GM23338 (cell line): Measurements from ENCODE around the gene MYO18B. TPM values are rescaled to one million over a fixed set of nuclear protein-coding genes. Genes with fewer than 3 reads are reported as not detected.

Source experiments
- ATAC-seq: fragments of 200-7000 bp; cut with Tn5 transposase; 3 replicates; pipeline ENCODE4 v1.9.1; 2020
- DNase-seq: peaks from one replicate; pipeline ENCODE4 v3.0.0-alpha.2; 2015; ENCODE audit warnings: low spot score
- H2AFZ ChIP-seq: fragments of 200-600 bp; sonication (generic); 2 replicates; pipeline ENCODE4 v1.8.0; 2016; ENCODE audit warnings: antibody characterized with exemption, mild to moderate bottlenecking, moderate library complexity
- H3F3A ChIP-seq: fragments of 200-600 bp; sonication (generic); replicated peaks from 2 replicates; pipeline ENCODE4 v1.8.0; 2017; ENCODE audit warnings: antibody characterized with exemption, mixed run types, low read depth
- H3K27ac ChIP-seq: fragments of 200-600 bp; sonication (generic); 2 replicates; pipeline ENCODE4 v1.6.1; 2016; ENCODE audit warnings: low read depth
- H3K27me3 ChIP-seq: fragments of 200-600 bp; sonication (generic); 2 replicates; pipeline ENCODE4 v1.8.0; 2016; ENCODE audit warnings: mild to moderate bottlenecking, mixed run types, moderate library complexity; ENCODE audit not compliant: insufficient read depth
- H3K36me3 ChIP-seq: fragments of 200-600 bp; sonication (generic); 2 replicates; pipeline ENCODE4 v1.8.0; 2016; ENCODE audit warnings: mild to moderate bottlenecking; ENCODE audit not compliant: insufficient read depth
- H3K4me1 ChIP-seq: fragments of 200-600 bp; sonication (generic); 2 replicates; pipeline ENCODE4 v1.8.0; 2016; ENCODE audit warnings: mild to moderate bottlenecking, moderate library complexity; ENCODE audit not compliant: insufficient read depth
- H3K4me2 ChIP-seq: fragments of 200-600 bp; sonication (generic); 2 replicates; pipeline ENCODE4 v1.7.1; 2017; ENCODE audit warnings: mixed run types
- H3K4me3 ChIP-seq: fragments of 200-600 bp; sonication (generic); 2 replicates; pipeline ENCODE4 v1.6.1; 2016; ENCODE audit warnings: mixed run types
- H3K79me2 ChIP-seq: fragments of 200-600 bp; sonication (generic); replicated peaks from 2 replicates; pipeline ENCODE4 v1.8.0; 2017; ENCODE audit warnings: mild to moderate bottlenecking; ENCODE audit not compliant: insufficient read depth
- H3K9me2 ChIP-seq: fragments of 200-600 bp; sonication (generic); 2 replicates; pipeline ENCODE4 v1.8.0; 2017; ENCODE audit not compliant: insufficient read depth
- H4K20me1 ChIP-seq: fragments of 200-600 bp; sonication (generic); replicated peaks from 2 replicates; pipeline ENCODE4 v1.8.0; 2017; ENCODE audit warnings: mild to moderate bottlenecking; ENCODE audit not compliant: insufficient read depth
- H3K27ac Mint-ChIP-seq: 2 replicates; pipeline ENCODE4 v1.8.0; 2020; ENCODE audit warnings: inconsistent platforms, mild to moderate bottlenecking, moderate library complexity, mixed read lengths
- H3K27me3 Mint-ChIP-seq: 3 replicates; pipeline ENCODE4 v1.8.0; 2022; ENCODE audit warnings: low read depth, mild to moderate bottlenecking, moderate library complexity, mixed read lengths, inconsistent platforms; ENCODE audit not compliant: insufficient read depth, poor library complexity
- H3K36me3 Mint-ChIP-seq: 3 replicates; pipeline ENCODE4 v1.8.0; 2021; ENCODE audit warnings: low read depth, mild to moderate bottlenecking, inconsistent platforms, moderate library complexity, mixed read lengths
- H3K4me1 Mint-ChIP-seq: 3 replicates; pipeline ENCODE4 v1.8.0; 2020; ENCODE audit warnings: mild to moderate bottlenecking, inconsistent platforms, mixed read lengths
- H3K4me3 Mint-ChIP-seq: 3 replicates; pipeline ENCODE4 v1.8.0; 2021; ENCODE audit warnings: moderate library complexity, mild to moderate bottlenecking, inconsistent platforms, mixed read lengths
- H3K9me3 Mint-ChIP-seq: 3 replicates; pipeline ENCODE4 v1.8.0; 2020; ENCODE audit warnings: moderate library complexity, mild to moderate bottlenecking, inconsistent platforms, mixed read lengths
- CREB1 ChIP-seq: fragments of 250-450 bp; sonication (Bioruptor Pico); IDR thresholded peaks from 2 replicates; pipeline ENCODE4 v1.5.0; 2020; ENCODE audit warnings: low read depth, mild to moderate bottlenecking, moderate library complexity
- ETS1 ChIP-seq: IDR thresholded peaks from 2 replicates; pipeline ENCODE4 v1.6.1; 2016; ENCODE audit warnings: antibody characterized with exemption
- JUNB ChIP-seq: IDR thresholded peaks from one replicate; pipeline ENCODE4 v1.6.1; 2016; ENCODE audit warnings: antibody characterized with exemption; ENCODE audit not compliant: unreplicated experiment
- NANOG ChIP-seq: IDR thresholded peaks from 2 replicates; pipeline ENCODE4 v1.6.1; 2016; ENCODE audit warnings: antibody characterized with exemption, borderline replicate concordance
- STAT1 ChIP-seq: IDR thresholded peaks from one replicate; pipeline ENCODE4 v1.6.1; 2016; ENCODE audit warnings: antibody characterized with exemption; ENCODE audit not compliant: unreplicated experiment
- ZNF331 ChIP-seq: fragments of 250-450 bp; sonication (Bioruptor Pico); IDR thresholded peaks from 2 replicates; pipeline ENCODE4 v1.5.0; 2020; ENCODE audit warnings: low read depth, mild to moderate bottlenecking, moderate library complexity
- ZNF462 ChIP-seq: fragments of 250-450 bp; sonication (Bioruptor Pico); IDR thresholded peaks from 2 replicates; pipeline ENCODE4 v1.5.0; 2020; ENCODE audit warnings: mild to moderate bottlenecking, moderate library complexity
- polyA plus RNA-seq: library from polyadenylated mRNA; unstranded; fragments of >200 nt; fragmentation: Nextera tagmentation; extraction: Ambion mirVana; gene quantifications from 2 replicates; pipeline ENCODE4 v1.2.1, GENCODE V29; 2016
- total RNA-seq: library from RNA; depleted of rRNA; stranded (reverse); fragments of >200 nt; shearing (Covaris generic); gene quantifications from 2 replicates; pipeline ENCODE4 v1.2.3, GENCODE V29; 2014
- TF ChIP-seq, protein P1 (sequence below): IDR thresholded peaks from one replicate; pipeline ENCODE4 v1.6.1; 2018; ENCODE audit warnings: antibody characterized with exemption; ENCODE audit not compliant: unreplicated experiment

The MYO18B gene
- total and polyA plus RNA-seq, 2 experiments from 2014 or later = 0.36 to 0.45 TPM

DNA sequence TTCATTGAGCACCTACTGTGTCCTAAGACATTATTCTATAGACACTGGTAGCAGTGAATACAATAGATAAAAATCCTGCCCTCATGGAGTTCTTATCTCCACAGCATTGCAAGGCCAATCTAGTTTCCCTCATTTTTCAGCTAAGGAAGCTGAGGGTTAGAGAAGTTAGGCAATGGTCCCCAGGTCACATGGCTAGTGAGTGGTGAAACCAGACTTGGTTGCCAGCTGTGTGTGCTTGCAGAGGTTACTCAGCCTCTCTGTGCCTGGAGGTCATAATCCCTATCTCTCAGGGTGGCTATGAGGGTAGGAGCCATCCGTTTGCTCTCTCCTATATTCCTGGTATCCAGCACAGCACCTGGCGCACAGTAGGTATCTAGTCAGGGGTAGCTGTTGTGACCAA lies 279.5 kb downstream of the MYO18B start:
- DNase-seq (no peak), ATAC-seq (no peak)
- TF ChIP-seq ZNF331 (CRISPR knock-in tag) (no peak), NANOG (no peak), STAT1 (no peak), ETS1 (no peak), JUNB (no peak), CREB1 (CRISPR knock-in tag) (no peak), ZNF462 (CRISPR knock-in tag) (no peak)
- TF ChIP-seq, protein P1, sequence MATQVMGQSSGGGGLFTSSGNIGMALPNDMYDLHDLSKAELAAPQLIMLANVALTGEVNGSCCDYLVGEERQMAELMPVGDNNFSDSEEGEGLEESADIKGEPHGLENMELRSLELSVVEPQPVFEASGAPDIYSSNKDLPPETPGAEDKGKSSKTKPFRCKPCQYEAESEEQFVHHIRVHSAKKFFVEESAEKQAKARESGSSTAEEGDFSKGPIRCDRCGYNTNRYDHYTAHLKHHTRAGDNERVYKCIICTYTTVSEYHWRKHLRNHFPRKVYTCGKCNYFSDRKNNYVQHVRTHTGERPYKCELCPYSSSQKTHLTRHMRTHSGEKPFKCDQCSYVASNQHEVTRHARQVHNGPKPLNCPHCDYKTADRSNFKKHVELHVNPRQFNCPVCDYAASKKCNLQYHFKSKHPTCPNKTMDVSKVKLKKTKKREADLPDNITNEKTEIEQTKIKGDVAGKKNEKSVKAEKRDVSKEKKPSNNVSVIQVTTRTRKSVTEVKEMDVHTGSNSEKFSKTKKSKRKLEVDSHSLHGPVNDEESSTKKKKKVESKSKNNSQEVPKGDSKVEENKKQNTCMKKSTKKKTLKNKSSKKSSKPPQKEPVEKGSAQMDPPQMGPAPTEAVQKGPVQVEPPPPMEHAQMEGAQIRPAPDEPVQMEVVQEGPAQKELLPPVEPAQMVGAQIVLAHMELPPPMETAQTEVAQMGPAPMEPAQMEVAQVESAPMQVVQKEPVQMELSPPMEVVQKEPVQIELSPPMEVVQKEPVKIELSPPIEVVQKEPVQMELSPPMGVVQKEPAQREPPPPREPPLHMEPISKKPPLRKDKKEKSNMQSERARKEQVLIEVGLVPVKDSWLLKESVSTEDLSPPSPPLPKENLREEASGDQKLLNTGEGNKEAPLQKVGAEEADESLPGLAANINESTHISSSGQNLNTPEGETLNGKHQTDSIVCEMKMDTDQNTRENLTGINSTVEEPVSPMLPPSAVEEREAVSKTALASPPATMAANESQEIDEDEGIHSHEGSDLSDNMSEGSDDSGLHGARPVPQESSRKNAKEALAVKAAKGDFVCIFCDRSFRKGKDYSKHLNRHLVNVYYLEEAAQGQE = no peak
- no peaks in the 10 kb centered on the region for H3K36me3 Mint-ChIP-seq
- Histone ChIP-seq H3K4me1 (0 out of 2 replicates have a peak, but pooled peaks cover 7% of the 10 kb centered on the region), H3K27me3 (no peaks in the 10 kb centered on the region), H3K36me3 (no peaks in the 10 kb centered on the region), H3K4me2 (no peak overlapping the region), H4K20me1 (no peaks in the 10 kb centered on the region), H3K27ac (no peak overlapping the region), H3F3A (no peaks in the 10 kb centered on the region), H3K79me2 (no peaks in the 10 kb centered on the region), H3K9me2 (no peaks in the 10 kb centered on the region), H2AFZ (no peak overlapping the region), H3K4me3 (no peak overlapping the region)
- no peak overlapping the region for H3K27ac Mint-ChIP-seq
- H3K4me3 Mint-ChIP-seq = no peak overlapping the region
- peaks cover 2% of the 10 kb centered on the region for H3K27me3 Mint-ChIP-seq
- peaks cover 15% of the 10 kb centered on the region for H3K4me1 Mint-ChIP-seq
- no peaks in the 10 kb centered on the region for H3K9me3 Mint-ChIP-seq
